NCI-H748 (cell line): ENCODE measurements around the gene FAM13A.

ENCODE experiments used
- DNase-seq: peaks from one replicate; lab custom pipeline; 2025; ENCODE audit not compliant: unreplicated experiment; lab: John Stamatoyannopoulos, UW

FAM13A gene

DNA sequence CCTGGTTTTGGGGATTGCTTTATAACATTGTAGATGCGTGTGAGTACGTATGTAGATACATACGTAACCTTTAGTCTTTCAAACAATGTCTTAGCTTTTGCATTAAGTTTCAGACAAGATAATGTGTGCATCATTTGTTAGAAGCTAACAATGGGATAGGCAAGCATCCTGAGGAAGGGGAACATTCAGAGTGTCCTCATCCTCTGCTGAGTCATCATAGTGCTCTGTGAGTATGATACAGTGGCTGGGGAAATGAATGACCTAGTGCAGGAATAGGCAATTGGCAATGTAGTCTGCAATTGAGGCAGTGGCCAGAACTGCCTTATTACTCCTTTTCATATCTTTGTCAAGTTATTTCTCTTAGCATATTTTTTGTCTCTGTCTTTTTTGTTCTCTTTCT lies 366.6 kb downstream of the FAM13A start:
- no peak for DNase-seq

GRCh38 chr4:88681209-88681608 lies 375.8 kb downstream of the FAM13A start:
- DNase-seq: no peak
